Endothelial cell of umbilical vein (primary cell): ENCODE measurements around the gene KCNB1. TPM values are rescaled to one million over a fixed set of nuclear protein-coding genes. Genes with fewer than 3 reads are reported as not detected.

Experiments used
- BruUV-seq: library from RNA; stranded (reverse); fragments of 400-500 nt; replicated peaks from 2 replicates; lab custom pipeline; 2021; lab: Mats Ljungman, UMichigan
- CTCF ChIA-PET: fragments of 300-600, 350-600 bp; sonication (Branson Sonifier 250); formaldehyde crosslinking; loops from one replicate; lab custom pipeline; 2021; ENCODE audit warnings: antibody characterized with exemption, inconsistent platforms; lab: Charles Lee
- POLR2A ChIA-PET: fragments of 300-600, 350-600 bp; sonication (Branson Sonifier 250); formaldehyde crosslinking; loops from one replicate; lab custom pipeline; 2021; ENCODE audit warnings: antibody characterized with exemption, inconsistent platforms; lab: Charles Lee
- DNase-seq: peaks from one replicate; pipeline ENCODE4 v3.0.0-alpha.2; 2011; ENCODE audit warnings: low read depth, low spot score
- FAIRE-seq: peaks from 2 replicates; lab custom pipeline; 2011; peaks lifted over from hg19 to GRCh38; lab: Jason Lieb, UNC
- H2AFZ ChIP-seq: 2 replicates; pipeline ENCODE4 v1.6.0; 2012; ENCODE audit warnings: low read depth, low read length, control low read depth, inconsistent platforms
- H3K27ac ChIP-seq: 2 replicates; pipeline ENCODE4 v1.5.1; 2011; ENCODE audit warnings: low read depth, mild to moderate bottlenecking, control low read depth, low read length, moderate library complexity; ENCODE audit not compliant: insufficient read depth
- H3K27me3 ChIP-seq, 2 experiments: 2 replicates each; pipeline versions ENCODE4 v1.6.0 to v1.6.1; 2011; ENCODE audit warnings: low read length in 2 of 2, mixed read lengths in 1 of 2; ENCODE audit not compliant: control insufficient read depth in 2 of 2, insufficient read depth in 2 of 2
- H3K36me3 ChIP-seq, 2 experiments: 2 replicates in 1 of 2; 3 replicates in 1 of 2; pipeline ENCODE4 v1.5.1; 2011; ENCODE audit warnings: low read length in 2 of 2, mild to moderate bottlenecking in 1 of 2, moderate library complexity in 1 of 2; ENCODE audit not compliant: control insufficient read depth in 2 of 2, insufficient read depth in 2 of 2; ENCODE audit errors: extremely low read depth in 1 of 2
- H3K4me1 ChIP-seq: 3 replicates; pipeline ENCODE4 v1.5.1; 2011; ENCODE audit warnings: mild to moderate bottlenecking, low read length; ENCODE audit not compliant: control insufficient read depth, insufficient read depth; ENCODE audit errors: extremely low read depth
- H3K4me2 ChIP-seq: 2 replicates; pipeline ENCODE4 v1.6.1; 2011; ENCODE audit warnings: low read length, control low read depth, mixed read lengths; ENCODE audit not compliant: insufficient read depth
- H3K4me3 ChIP-seq, 3 experiments: fragments of 200-600 bp in 1 of 3; sonication (generic), shearing (Covaris generic) in 1 of 3; replicated peaks in 1 of 3; 2 replicates each; pipeline ENCODE4 v1.5.1; 2011 to 2016; ENCODE audit warnings: control low read depth in 3 of 3, low read length in 3 of 3, mild to moderate bottlenecking in 2 of 3, inconsistent platforms in 1 of 3, low read depth in 1 of 3, moderate library complexity in 1 of 3; ENCODE audit not compliant: insufficient read depth in 1 of 3
- H3K79me2 ChIP-seq: 2 replicates; pipeline ENCODE4 v1.6.0; 2012; ENCODE audit warnings: low read length, inconsistent platforms; ENCODE audit not compliant: control insufficient read depth, insufficient read depth
- H3K9ac ChIP-seq: replicated peaks from 2 replicates; pipeline ENCODE3; 2011; ENCODE audit warnings: low read length, control low read depth; ENCODE audit not compliant: insufficient read depth; ENCODE audit errors: extremely low read depth
- H3K9me1 ChIP-seq: replicated peaks from 3 replicates; pipeline ENCODE4 v1.6.0; 2011; ENCODE audit warnings: mild to moderate bottlenecking, low read length; ENCODE audit not compliant: control insufficient read depth, insufficient read depth; ENCODE audit errors: extremely low read depth
- H3K9me3 ChIP-seq: replicated peaks from 2 replicates; pipeline ENCODE4 v1.5.1; 2012; ENCODE audit warnings: low read length, inconsistent platforms; ENCODE audit not compliant: control insufficient read depth, insufficient read depth
- H4K20me1 ChIP-seq: replicated peaks from 2 replicates; pipeline ENCODE3; 2011; ENCODE audit warnings: mild to moderate bottlenecking, low read length; ENCODE audit not compliant: control insufficient read depth, insufficient read depth; ENCODE audit errors: extremely low read depth
- CTCF ChIP-seq, 2 donors: IDR thresholded peaks; 1 replicate in 1 of 2; 2 replicates in 1 of 2; pipeline ENCODE4 v1.5.1; 2011; ENCODE audit warnings: low read length in 2 of 2, mild to moderate bottlenecking in 2 of 2, moderate library complexity in 2 of 2, control low read depth in 1 of 2, inconsistent platforms in 1 of 2, low read depth in 1 of 2; ENCODE audit not compliant: insufficient read depth in 1 of 2; ENCODE audit errors: extremely low read depth in 1 of 2
- EZH2 ChIP-seq: IDR thresholded peaks from 2 replicates; pipeline ENCODE4 v1.6.1; 2012; ENCODE audit warnings: borderline replicate concordance, low read depth, mild to moderate bottlenecking, moderate library complexity, low read length, inconsistent platforms; ENCODE audit not compliant: severe bottlenecking
- FOS ChIP-seq: IDR thresholded peaks from 2 replicates; pipeline ENCODE4 v1.6.1; 2011; ENCODE audit warnings: mild to moderate bottlenecking, low read length, moderate library complexity, borderline replicate concordance; ENCODE audit not compliant: insufficient read depth
- GATA2 ChIP-seq: IDR thresholded peaks from 2 replicates; pipeline ENCODE4 v1.7.0; 2011; ENCODE audit warnings: low read depth, mild to moderate bottlenecking, moderate library complexity, mixed read lengths, low read length; ENCODE audit not compliant: insufficient read length, insufficient read depth
- JUN ChIP-seq: IDR thresholded peaks from 2 replicates; pipeline ENCODE4 v1.6.1; 2011; ENCODE audit warnings: borderline replicate concordance, low read depth; ENCODE audit not compliant: insufficient read length, insufficient read depth
- MAX ChIP-seq: IDR thresholded peaks from 2 replicates; pipeline ENCODE4 v1.6.1; 2011; ENCODE audit not compliant: insufficient read depth, insufficient read length
- MYC ChIP-seq: IDR thresholded peaks from one replicate; pipeline ENCODE4 v1.6.1; 2011; ENCODE audit warnings: mild to moderate bottlenecking, low read depth, low read length
- POLR2A ChIP-seq: IDR thresholded peaks from 2 replicates; pipeline ENCODE4 v1.6.1; 2012; ENCODE audit warnings: low read depth, mild to moderate bottlenecking, control low read depth, low read length
- POLR2AphosphoS5 ChIP-seq: IDR thresholded peaks from 2 replicates; pipeline ENCODE4 v1.6.1; 2012; ENCODE audit warnings: low read depth, mild to moderate bottlenecking, control low read depth, low read length, moderate library complexity; ENCODE audit not compliant: insufficient read depth
- dilution Hi-C: fragments of 300-500 bp; cut with MboI; formaldehyde crosslinking; loops from one replicate; pipeline ENCODE4 v1.15.0; 2019; ENCODE audit warnings: low sequenced_read_pairs; ENCODE audit not compliant: extremely low pct_ligation_motif_present
- intact Hi-C: fragments of 100-400 bp; cut with micrococcal nuclease; formaldehyde crosslinking; loops from one replicate; pipeline ENCODE4 v1.10.0; 2022
- polyA plus RNA-seq, 4 experiments: library from polyadenylated mRNA; depleted of rRNA in 3 of 4; stranded (reverse) in 3 of 4; unstranded in 1 of 4; fragments of >200 nt; gene quantifications; 2 replicates each; pipeline versions ENCODE4 v1.2.1 to v1.2.3, GENCODE V29; 2011 to 2012; ENCODE audit warnings: missing spikeins in 1 of 4
- total RNA-seq: library from RNA; stranded (reverse); gene quantifications from 2 replicates; pipeline ENCODE4 v1.2.3, GENCODE V29; 2021

KCNB1 gene
- total and polyA plus RNA-seq, 2 donors (not counting 3 experiments of a cell fraction or from before 2014, with no cell fraction given) = not detected

DNA sequence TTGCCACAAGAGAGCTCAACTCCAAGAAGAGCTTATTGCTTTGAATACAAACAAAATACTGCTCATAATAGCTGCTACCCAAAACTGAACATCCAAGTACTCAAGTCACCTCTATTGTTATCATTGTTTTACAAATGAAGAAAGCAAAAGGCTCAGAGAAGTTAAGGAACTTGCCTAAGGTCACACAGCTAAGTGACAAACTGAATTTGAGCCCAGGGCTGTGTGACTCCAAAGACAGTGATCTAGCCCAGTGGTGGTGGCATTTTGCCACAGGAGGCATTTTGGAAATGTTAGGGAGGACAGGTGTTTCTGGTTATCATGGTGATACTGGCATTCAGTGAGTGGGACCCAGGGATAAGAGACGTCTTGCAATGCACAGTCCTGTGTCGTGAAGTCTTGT lies 79.5 kb downstream of the KCNB1 start:
- Histone ChIP-seq H2AFZ (no peak overlapping the region), H3K9me1 (no peaks in the 10 kb centered on the region), H3K27ac (no peak overlapping the region), H3K79me2 (no peaks in the 10 kb centered on the region), H3K27me3 (peaks cover 0 to 6% of the 10 kb centered on the region in 2 experiments), H3K4me1 (no peaks in the 10 kb centered on the region), H3K9ac (no peak overlapping the region), H3K4me2 (no peak overlapping the region), H3K36me3 (no peaks in the 10 kb centered on the region), H4K20me1 (no peaks in the 10 kb centered on the region), H3K9me3 (no peaks in the 10 kb centered on the region), H3K4me3 (no peak overlapping the region)
- ChIA-PET CTCF (interaction anchor here (1.2 to 1.4 kb wide), 2 partner anchors 11 to 14 kb away, joined by 3 read pairs; no protein-coding TSS in a partner anchor), POLR2A (no interaction called here)
- no TSS peak for BruUV-seq
- no peak for TF ChIP-seq FOS
- TF ChIP-seq EZH2 = no peak
- no peak for TF ChIP-seq GATA2
- TF ChIP-seq CTCF (IDR thresholded peaks at IDR 0.05; ENCODE audit: extremely low read depth in 1 of 2, insufficient read depth in 1 of 2, low read depth in 1 of 2, low read length in 2 of 2) = no peak
- TF ChIP-seq JUN = no peak
- TF ChIP-seq MAX = no peak
- no peak for TF ChIP-seq POLR2AphosphoS5
- TF ChIP-seq POLR2A = no peak
- TF ChIP-seq MYC = no peak
- FAIRE-seq (no peak), DNase-seq (no peak)
- dilution Hi-C loops = no loop called here
- intact Hi-C loops = no loop called here
